GM12872 (cell line): ENCODE results near the gene ALS2CL.

ENCODE experiments used
- CTCF ChIP-seq: IDR thresholded peaks from 3 replicates; pipeline ENCODE4 v1.5.1; 2011; ENCODE audit warnings: low read depth, mild to moderate bottlenecking, low read length, moderate library complexity; ENCODE audit not compliant: insufficient read depth

The ALS2CL gene

GRCh38 chr3:46642971-46643370 lies 50.5 kb downstream of the ALS2CL start:
- no peak for TF ChIP-seq CTCF

- no peak for TF ChIP-seq CTCF
Measured at GRCh38 chr3:46640927-46641326, 52.6 kb downstream of the ALS2CL start.

- TF ChIP-seq CTCF, result no peak
Measured at GRCh38 chr3:46639221-46639620, 54.3 kb downstream of the ALS2CL start.

GRCh38 chr3:46634856-46635255 lies 58.6 kb downstream of the ALS2CL start:
- no peak for TF ChIP-seq CTCF

- no peak for TF ChIP-seq CTCF
Measured at GRCh38 chr3:46632792-46633191, 60.7 kb downstream of the ALS2CL start.

- TF ChIP-seq CTCF, result peak; percentile 100
Measured at GRCh38 chr3:46629551-46630517, 63.6 kb downstream of the ALS2CL start.

GRCh38 chr3:46628901-46629369 lies 64.5 kb downstream of the ALS2CL start:
- TF ChIP-seq CTCF, result no peak
